HG03521 (cell line): Measurements from ENCODE around the gene NCAM1.
"Not testable (repeated sequence)": the region's sequence is repeated elsewhere in the genome, so short reads cannot be mapped to it uniquely, and the experiment has no call there.

Experiments
- ATAC-seq: cut with Tn5 transposase; IDR thresholded peaks from one replicate; pipeline ENCODE4 v1.9.1; 2021; ENCODE audit warnings: mild to moderate bottlenecking, moderate library complexity; ENCODE audit not compliant: unreplicated experiment

Gene NCAM1

DNA sequence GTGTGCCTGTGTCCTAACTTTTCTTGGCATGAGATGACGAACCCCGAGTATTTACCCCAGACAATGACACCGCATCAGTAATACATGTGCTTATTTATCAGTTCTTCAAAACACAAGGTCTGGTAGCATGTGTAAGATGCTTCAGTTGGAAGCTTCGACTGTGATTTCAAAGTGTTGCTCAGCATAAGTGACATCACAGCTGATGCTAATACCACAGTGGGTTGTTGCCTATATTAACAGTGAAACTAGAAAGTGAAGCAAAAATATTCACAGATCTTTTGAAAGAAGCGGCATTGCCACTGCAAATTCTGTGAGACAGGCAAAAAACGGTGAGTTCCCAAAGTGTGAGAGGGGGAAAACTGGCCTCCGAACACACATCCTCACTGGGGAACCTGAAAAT is 334.8 kb downstream of the NCAM1 start:
- ATAC-seq: no peak

DNA sequence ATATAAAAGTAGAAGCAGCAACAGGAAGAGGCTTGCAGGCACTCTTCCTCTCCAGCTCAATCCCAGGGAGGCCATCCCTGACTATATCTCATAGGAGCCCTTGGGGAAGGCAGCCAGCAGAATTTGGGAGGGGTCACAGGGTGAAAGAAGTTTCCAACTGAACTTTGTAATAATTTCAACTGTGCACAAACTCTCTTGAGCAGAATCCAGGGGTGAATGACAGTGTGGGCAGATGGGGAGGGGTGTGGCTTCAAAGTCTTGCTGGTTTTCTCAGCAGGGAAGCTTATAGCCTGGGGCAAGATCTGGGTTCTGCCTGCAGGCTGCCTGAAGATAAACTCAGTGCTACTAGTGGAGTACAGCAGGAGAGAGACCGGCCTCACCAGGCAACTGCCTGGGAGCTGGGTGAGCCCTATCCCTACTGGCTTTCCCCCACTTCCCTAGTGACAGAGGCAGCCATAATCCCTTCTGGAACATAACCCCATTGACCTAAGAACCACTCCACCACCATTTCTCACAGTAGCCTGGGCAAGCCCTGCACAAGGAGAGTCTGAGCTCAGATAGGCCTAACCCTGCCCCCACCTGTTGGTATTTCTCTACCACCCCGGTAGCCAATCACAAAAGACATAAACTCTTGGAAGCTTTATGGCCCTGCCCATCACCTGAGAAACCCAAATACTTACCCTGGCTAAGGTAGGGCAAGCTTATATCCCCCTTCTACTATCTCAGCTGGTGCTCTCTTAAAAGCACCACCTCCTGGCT is 335.4 kb downstream of the NCAM1 start:
- no peak for ATAC-seq

DNA sequence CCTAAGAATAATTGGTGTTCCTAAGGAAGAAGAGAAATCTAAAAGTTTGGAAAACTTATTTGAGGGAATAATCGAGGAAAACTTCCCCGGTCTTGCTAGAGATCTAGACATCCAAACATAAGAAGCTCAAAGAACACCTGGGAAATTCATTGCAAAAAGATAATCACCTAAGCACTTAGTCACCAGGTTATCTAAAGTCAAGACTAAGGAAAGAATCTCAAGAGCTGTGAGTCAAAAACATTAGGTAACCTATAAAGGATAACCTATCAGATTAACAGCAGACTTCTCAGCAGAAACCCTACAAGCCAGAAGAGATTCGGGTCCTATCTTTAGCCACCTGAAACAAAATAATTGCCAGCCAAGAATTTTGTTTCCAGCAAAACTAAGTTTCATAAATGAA is 337.3 kb downstream of the NCAM1 start:
- ATAC-seq: not testable (repeated sequence)

DNA sequence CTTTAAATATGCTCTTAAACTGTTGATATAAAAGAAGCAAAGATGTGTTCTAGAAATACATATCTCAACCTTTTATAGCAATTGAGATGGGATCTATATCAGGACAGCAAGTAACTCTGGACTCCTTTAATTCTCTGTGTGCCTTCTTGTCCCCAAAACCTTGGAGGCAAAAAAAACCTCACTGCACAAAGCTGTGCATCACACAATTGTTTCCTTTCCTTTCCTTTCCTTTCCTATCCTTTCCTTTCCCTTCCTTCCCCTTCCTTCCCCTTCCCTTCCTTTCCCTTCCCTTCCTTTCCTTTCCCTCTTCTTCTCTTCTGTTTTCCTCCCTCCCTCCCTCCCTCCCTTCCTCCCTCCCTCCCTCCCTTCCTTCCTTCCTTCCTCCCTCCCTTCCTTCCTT is 343.7 kb downstream of the NCAM1 start:
- ATAC-seq: no peak

DNA sequence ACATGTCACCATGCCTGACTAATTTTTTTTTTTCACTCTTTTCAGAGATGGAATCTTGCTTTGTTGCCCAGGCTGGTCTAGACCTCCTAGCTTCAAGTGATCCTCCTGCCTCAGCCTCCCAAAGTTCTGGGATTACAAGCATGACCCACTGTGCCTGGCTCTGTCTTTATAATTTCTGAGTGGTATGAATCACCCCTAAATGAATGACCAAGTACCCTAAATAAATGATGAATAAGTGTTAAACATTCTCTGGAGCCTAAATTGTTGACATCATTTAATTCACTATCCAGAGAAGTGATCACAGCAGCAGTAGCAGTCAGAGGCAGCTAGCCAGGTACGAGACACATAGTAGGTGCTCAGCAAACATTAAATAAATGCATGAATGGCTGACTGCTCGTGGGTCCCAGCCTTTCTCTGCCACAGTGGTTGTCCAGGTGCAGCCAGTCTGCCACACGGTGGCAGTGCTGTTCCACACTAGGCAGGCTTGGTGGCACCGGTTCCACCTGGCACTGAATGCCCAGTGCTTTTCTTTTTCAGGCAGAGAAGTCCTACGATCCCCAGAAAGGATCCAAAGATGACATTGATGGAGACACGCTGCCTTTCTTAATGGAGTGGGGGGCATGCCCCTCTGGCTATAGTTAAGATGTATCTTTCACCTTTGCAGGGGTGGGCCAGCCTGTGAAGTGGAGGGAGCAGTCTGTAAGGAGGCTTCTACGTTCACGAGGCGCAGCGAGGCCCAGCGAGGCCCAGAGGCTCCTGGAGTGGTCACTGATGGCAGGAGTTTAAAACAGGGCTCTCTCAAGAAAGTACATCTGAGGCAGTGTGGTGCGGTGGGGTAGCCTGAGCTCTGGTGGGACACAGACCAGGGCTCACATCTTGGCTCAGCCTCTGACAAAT is 344.5 kb downstream of the NCAM1 start:
- peak; percentile 66 for ATAC-seq

DNA sequence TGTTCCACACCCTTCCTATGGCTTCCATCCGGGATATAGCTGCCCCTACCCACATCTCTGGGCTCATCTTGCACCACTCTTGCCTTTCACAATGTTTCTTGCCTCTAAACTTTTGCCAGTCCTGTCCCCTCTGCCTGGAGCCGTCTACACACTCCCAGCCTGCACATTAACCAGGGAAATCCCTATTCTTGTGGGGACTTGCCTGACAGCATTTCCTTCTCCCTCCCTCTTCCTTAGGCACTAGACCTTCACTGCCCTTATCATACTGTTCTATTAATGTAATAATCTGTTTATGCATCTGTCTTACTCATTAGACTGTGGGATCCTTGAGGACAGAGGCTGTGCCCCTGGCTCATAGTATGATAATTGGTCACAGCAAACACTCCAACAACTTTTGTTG is 347.4 kb downstream of the NCAM1 start:
- ATAC-seq: no peak

DNA sequence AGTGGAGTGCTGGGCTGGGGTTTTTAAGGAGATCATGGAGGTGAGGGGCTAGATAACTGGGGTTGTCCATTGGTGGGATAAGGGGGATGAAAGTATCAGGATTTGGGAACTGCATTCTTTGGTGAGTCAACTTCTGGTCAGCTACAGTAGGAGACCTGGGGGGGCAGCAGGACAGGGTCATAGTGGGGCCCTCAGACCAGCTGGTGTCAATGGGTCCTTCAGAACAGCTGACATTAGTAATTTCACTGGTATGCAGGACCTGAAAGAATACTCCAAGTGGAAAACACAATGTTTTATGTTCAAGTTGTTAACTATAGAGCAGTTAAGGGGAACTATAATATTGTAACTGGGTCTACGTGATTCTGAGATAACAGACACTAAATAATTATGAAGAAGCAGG is 350.3 kb downstream of the NCAM1 start:
- ATAC-seq: no peak

DNA sequence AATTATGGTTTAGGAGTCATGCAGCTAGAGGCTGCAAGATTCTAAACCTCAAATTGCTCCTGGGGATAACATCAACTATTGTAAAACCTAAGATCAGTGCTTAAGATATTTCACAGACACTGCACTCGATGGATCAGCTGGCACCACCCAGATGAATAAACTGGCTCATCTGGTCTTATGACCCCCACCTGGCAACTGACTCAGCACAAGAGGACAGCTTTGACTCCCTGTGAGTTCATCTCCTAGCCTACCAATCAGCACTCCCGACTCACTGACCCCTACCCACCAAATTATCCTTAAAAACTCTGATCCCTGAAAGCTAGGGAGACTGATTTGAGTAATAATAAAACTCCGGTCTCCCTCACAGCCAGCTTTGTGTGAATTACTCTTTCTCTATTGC is 352.4 kb downstream of the NCAM1 start:
- no peak for ATAC-seq

DNA sequence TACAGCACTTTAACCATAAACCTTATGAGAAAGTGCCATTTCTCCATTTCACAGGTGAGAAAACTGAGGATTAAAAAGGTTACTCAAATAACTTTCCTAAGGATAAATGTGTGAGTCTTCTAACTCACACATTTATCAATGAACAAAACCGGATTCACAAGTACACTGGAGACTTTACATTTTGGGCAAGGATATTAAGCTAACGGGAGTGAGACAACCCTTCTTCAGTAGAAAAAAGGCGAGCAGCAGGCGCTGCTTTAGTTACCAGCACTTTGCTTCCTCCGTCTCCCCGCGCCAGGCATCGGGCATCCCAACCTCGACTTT is 352.8 kb downstream of the NCAM1 start:
- no peak for ATAC-seq

DNA sequence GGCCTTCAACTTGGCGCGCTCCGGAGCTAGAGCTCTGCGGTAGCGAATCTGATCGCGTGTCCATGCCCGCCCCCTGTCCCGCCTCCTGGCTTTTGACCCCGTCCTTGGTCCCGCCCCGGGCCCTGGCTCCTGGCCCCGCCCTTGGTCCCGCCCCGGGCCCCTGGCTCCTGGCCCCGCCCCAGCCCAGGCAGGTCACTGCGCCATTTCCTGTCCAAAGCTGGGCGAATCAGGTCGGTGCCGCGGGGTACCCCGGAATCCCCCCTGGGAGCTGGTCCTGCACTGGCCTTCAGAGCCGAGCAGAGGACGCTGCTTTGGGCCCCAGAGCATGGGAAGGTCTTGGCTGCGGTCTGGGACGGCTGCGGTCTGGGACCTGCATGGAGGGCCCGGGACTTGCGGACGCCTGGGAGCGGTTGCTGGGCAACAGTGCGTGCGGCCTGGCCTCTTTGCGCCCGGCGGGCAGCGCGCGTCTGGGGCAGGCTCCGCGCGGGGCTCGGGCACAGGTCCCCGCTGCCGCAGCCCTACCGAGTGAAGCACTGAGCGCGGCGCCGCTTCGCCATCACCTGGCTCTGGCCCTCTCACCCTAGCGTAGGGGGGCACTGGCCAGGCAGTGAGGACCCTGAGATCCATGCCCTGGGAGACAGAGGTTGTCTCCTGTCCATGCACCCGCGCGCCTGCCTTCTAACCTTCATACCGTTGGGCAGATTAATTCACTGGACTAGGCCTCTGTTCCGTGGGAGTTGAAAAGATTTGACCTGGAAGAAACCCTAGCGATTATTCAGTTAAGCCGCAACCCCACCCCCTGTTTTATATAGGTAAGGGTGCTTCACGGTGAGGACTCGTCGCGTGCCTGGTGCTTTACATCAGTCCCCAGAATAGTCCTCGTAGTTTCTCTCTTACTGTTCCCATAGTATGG is 353.4 kb downstream of the NCAM1 start, which contains the start of gene TTC12:
Gene TTC12, plus strand, starts transcription at position 195 of the 913 bp plus-strand sequence. CDS start 1,675 bp downstream, outside the sequence.
- peak; percentile 98 for ATAC-seq

DNA sequence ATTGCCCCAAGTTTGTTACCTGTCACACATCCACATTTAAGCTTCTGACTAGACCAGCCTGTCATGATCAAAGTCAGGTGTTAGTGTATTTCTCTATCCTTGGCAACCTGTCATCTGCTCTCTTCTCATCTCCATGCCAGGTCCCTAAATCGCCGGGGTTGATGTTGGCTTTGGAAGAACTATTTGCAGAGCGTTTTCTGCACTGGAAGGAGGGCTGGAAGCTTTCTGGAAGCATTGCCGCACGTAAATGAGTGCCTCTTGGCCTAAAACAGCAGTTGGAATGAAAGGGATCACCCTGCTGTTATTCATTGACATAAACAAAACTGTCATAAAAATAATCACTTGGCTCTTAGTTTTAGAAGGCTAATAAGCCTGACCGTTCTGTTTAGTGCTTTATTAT is 354.6 kb downstream of the NCAM1 start:
- no peak for ATAC-seq

DNA sequence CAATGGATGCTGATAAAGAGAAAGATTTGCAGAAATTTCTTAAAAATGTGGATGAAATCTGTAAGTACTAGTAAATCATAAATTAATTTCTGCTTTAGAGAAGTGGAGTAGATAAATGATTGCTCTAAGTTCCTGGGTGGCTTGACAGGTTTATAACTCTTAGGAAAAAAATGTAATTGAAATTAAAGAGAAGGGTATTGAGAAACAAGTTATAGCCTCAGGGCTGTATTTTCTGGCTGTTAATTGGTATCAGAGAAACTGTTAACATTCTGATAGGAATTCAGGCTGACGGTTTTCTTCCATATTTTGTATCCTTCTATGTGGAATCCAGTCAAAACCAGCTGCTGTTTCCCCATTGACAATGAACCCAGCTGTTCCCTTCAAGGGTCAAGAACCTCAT is 355.0 kb downstream of the NCAM1 start:
- no peak for ATAC-seq

DNA sequence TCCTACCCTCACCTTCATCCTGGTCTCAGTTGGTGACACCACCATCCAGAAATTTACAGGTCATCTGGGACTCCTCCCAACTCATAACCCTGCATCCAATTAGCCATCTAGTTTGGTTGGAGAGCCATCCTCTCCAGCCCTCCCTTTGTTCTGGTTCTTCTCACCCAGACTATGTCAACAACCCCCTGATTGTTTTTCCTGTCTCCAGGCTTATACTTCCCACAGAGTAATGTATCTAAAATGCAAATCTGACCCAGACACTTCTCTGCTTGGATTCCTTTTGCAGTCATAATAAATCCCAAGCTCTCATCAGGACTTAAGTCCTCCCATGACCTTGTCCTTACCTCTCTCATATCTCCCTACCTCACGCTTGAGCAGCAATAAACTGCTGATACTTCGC is 356.1 kb downstream of the NCAM1 start:
- ATAC-seq: no peak

DNA sequence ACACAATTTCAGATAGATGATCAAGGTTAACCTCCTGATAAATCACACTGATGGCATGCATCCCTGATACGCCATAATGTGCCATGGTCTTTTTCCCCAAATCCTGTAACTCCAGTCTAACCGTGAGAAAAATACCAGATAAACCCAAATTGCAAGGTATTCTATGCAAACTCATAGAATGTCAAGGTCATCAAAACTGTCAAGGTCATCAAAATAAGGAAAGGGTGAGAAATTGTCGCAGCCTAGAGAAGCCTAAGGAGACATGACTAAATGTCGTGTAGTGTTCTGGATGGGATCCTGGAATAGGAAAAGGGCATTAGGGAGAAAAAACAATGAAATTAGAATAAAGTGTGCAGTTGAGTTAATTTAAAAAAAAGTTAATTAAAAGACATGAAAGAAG is 357.9 kb downstream of the NCAM1 start:
- no peak for ATAC-seq

DNA sequence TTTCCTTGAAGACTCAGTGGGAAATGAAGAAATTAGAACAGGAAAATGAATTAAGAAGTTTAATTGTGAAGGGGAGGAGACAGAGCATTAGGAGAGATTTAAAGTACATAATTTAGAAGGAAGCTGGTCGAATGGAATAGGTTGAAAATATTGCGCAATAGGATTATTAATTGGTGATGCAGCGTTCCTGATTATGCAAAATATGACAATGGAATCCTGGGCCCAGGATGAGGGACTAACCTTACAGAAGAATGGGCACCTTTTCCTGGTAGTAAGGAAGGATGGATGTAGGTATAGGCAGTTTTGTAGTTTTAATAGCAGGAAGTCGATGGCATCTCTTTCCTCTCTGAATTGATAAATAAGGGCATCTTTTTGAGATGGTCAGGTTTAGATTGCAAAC is 360.9 kb downstream of the NCAM1 start:
- ATAC-seq: no peak

DNA sequence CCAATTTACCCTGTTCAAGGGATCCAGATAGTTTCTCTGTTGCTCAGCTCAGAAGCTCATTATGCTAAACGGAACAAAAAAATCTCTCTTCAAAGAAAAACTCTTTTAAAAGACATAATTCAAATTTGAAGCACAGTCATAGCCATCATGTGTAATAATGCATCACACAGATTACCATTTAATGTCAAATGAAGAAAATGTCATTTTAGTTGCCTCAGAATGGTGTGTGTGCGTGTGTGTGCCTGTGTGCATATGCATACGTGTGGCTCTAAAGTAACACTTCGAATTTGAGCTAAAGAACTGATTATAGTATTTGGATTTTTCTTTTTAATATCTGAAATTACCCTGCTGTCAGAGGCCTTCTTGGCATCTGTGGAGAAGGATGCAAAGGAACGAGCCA is 363.0 kb downstream of the NCAM1 start:
- ATAC-seq: no peak
